ENCODE results near the gene CHMP2A. TPM values are rescaled to one million over a fixed set of nuclear protein-coding genes. Genes with fewer than 3 reads are reported as not detected.

The CHMP2A gene
- polyA plus RNA-seq, 1 of the 3 experiments (the other 2 are of a cell fraction) = 381 TPM

DNA sequence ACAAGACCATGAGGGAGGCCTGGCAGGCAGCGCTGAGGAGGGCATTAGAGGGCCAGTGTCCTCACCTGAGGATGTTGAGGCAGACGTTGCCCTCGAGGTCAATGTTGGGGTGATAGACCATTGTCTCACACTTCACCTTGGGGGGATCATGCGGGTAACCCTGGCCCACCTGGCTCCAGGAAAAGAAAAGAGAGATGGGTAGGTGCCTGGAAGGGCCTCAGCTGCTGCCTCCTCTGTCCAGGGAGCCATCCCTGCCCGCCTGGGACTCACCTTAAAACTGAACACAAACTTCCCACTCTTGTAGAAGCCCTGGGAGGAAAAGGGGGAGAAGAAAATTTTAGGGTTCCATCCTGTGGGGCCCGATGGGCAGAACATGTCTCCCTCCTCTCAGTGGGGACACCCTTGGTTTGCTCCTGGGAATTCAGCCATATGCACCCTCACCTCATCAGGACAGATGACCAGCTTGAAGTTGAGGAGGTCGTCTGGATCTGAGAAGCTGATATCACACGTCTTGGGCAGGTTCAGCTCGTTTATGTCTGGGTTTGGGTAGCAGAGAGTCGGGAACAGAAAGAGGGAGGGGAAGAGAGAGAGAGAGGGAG, 1.8 kb upstream of the CHMP2A start (continued):
- TF ChIP-seq, protein P1, sequence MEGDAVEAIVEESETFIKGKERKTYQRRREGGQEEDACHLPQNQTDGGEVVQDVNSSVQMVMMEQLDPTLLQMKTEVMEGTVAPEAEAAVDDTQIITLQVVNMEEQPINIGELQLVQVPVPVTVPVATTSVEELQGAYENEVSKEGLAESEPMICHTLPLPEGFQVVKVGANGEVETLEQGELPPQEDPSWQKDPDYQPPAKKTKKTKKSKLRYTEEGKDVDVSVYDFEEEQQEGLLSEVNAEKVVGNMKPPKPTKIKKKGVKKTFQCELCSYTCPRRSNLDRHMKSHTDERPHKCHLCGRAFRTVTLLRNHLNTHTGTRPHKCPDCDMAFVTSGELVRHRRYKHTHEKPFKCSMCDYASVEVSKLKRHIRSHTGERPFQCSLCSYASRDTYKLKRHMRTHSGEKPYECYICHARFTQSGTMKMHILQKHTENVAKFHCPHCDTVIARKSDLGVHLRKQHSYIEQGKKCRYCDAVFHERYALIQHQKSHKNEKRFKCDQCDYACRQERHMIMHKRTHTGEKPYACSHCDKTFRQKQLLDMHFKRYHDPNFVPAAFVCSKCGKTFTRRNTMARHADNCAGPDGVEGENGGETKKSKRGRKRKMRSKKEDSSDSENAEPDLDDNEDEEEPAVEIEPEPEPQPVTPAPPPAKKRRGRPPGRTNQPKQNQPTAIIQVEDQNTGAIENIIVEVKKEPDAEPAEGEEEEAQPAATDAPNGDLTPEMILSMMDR (IDR thresholded peaks at IDR 0.05) = no peak
- TF ChIP-seq RCOR1 (IDR thresholded peaks at IDR 0.05; ENCODE audit: low read length) = no peak

DNA sequence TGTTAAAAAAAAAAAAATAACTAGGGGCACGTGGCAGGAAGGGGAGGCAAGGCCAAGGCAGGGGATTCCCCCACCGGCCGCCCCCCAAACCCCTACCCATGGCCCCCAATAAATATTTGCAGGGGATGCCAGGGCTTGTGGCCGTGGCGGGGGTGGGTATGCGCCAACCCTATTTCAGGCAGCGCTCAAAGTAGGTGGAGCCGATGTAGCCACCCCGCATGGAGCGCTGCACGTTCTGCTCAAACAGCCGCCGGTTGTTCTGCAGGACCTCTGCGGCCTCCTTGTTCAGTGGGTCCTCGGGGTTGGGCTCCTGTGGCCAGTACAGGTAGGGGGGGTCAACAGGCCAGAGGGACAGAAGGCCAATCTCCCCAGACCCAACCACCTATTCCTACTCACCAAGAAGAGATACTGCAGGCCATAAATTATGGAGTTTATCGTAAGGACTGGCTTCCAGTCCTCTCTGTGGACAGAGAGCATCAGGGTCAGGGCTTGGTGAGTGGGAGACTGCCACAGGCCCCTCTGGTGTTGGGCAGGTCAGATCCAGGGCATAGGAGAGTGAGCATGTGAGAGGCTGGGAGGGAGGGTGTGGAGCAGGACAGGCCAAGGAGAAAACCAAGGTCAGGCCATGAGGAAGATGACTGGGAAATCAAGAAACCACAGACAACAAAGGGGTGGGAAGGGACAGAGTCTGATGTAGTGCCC, 1.2 kb upstream of the CHMP2A start:
- ChIA-PET CTCF (interaction anchor here (1.1 to 9.1 kb wide), 4 partner anchors 11 to 42 kb away, joined by 3 to 81 read pairs (median 6); partner anchors contain the start of gene ZBTB45), POLR2A (interaction anchor here (1.5 to 4.3 kb wide), 4 partner anchors 11 to 42 kb away, joined by 9 to 49 read pairs (median 26); partner anchors contain the start of genes TRIM28 and ZBTB45)
- Histone ChIP-seq H3K36me3 (replicated peaks in 1 of 2; ENCODE audit: control insufficient read depth in 1 of 2, insufficient read depth in 2 of 2, low read length in 1 of 2) (peaks cover 29 to 34% of the 10 kb centered on the region in 2 experiments), H3K79me2 (ENCODE audit: insufficient read depth) (peaks cover 45% of the 10 kb centered on the region), H2AFZ (ENCODE audit: low read depth) (no peak overlapping the region), H3F3A (replicated peaks; ENCODE audit: insufficient read depth) (peaks cover 61% of the 10 kb centered on the region), H3K9me2 (no peaks in the 10 kb centered on the region), H3K4me3 (ENCODE audit: low read depth in 2 of 2, low read length in 1 of 2) (no peak overlapping the region), H3K4me1 (ENCODE audit: control insufficient read depth in 1 of 2, insufficient read depth in 2 of 2, low read depth in 1 of 2, low read length in 1 of 2) (peaks cover 24 to 54% of the 10 kb centered on the region in 2 experiments; a peak in 3 of 4 replicates), H3K4me2 (no peak overlapping the region; the same call in 1 of the 2 replicates), H3K9me3 (no peaks in the 10 kb centered on the region), H3K9ac (peak overlapping the region; percentile 63; the same call in 1 of the 2 replicates), H3K27me3 (ENCODE audit: insufficient read depth) (no peaks in the 10 kb centered on the region), H3K27ac (ENCODE audit: low read depth in 2 of 2, low read length in 1 of 2) (peak overlapping the region; percentile 3 to 90; a peak in 2 of 4 replicates), H4K20me1 (ENCODE audit: insufficient read depth) (peaks cover 9% of the 10 kb centered on the region; the same call in 1 of the 2 replicates)
- TF ChIP-seq SMC3 (IDR thresholded peaks at IDR 0.05; ENCODE audit: low read depth, low read length) (no peak), POLR2AphosphoS5 (IDR thresholded peaks at IDR 0.05; ENCODE audit: low read depth, low read length) (no peak), NFIC (IDR thresholded peaks at IDR 0.05; ENCODE audit: borderline replicate concordance) (no peak), CHD2 (IDR thresholded peaks at IDR 0.05; ENCODE audit: low read length, partially characterized antibody) (no peak), JUND (IDR thresholded peaks at IDR 0.05) (no peak), FOSL2 (IDR thresholded peaks at IDR 0.05; ENCODE audit: borderline replicate concordance, low read depth) (no peak), RAD21 (IDR thresholded peaks at IDR 0.05; ENCODE audit: low read length) (no peak)
- TF ChIP-seq, protein P2, sequence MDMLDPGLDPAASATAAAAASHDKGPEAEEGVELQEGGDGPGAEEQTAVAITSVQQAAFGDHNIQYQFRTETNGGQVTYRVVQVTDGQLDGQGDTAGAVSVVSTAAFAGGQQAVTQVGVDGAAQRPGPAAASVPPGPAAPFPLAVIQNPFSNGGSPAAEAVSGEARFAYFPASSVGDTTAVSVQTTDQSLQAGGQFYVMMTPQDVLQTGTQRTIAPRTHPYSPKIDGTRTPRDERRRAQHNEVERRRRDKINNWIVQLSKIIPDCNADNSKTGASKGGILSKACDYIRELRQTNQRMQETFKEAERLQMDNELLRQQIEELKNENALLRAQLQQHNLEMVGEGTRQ (IDR thresholded peaks at IDR 0.05; ENCODE audit: borderline replicate concordance, low read depth, low read length) = no peak
- TF ChIP-seq, protein P1 (IDR thresholded peaks at IDR 0.05) = no peak
- TF ChIP-seq, protein P3, sequence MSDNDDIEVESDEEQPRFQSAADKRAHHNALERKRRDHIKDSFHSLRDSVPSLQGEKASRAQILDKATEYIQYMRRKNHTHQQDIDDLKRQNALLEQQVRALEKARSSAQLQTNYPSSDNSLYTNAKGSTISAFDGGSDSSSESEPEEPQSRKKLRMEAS (IDR thresholded peaks at IDR 0.05; ENCODE audit: low read depth) = no peak
- DNase-seq = no peak
- WGBS (ENCODE audit: low lambda C conversion rate) = 92% methylated on average over 16 of the region's 16 CpGs

All from SK-N-SH (cell line).